Activated T-helper 1 cell treated with anti-CD3 and anti-CD28 coated beads, Interleukin-12 subunit alpha, Interleukin-12 subunit beta, Interleukin-2, Interleukin-4 antibody, amounts not matched to agents 30 ng/mL and 10 ng/mL and 1 ng/mL, durations not matched to agents 14 hours and 24 hours and 36 hours (primary cell): ENCODE measurements around the gene CDK16. TPM values are rescaled to one million over a fixed set of nuclear protein-coding genes. Genes with fewer than 3 reads are reported as not detected.
"Not testable (repeated sequence)": the region's sequence is repeated elsewhere in the genome, so short reads cannot be mapped to it uniquely, and the experiment has no call there.

Source experiments
- DNase-seq: peaks from one replicate; pipeline ENCODE4 v3.0.0; 2021; ENCODE audit warnings: low spot score
- H3K27ac Mint-ChIP-seq: one replicate; pipeline ENCODE4 v1.8.0; 2021; ENCODE audit warnings: mild to moderate bottlenecking, mixed read lengths
- H3K27me3 Mint-ChIP-seq: one replicate; pipeline ENCODE4 v1.8.0; 2022; ENCODE audit warnings: mild to moderate bottlenecking, moderate library complexity, mixed read lengths; ENCODE audit not compliant: insufficient read depth
- H3K36me3 Mint-ChIP-seq: one replicate; pipeline ENCODE4 v1.8.0; 2021; ENCODE audit warnings: low read depth, mixed read lengths
- H3K4me1 Mint-ChIP-seq: one replicate; pipeline ENCODE4 v1.8.0; 2021; ENCODE audit warnings: low read depth, mixed read lengths
- H3K4me3 Mint-ChIP-seq: one replicate; pipeline ENCODE4 v1.8.0; 2021; ENCODE audit warnings: mild to moderate bottlenecking, moderate library complexity, mixed read lengths
- H3K9me3 Mint-ChIP-seq: one replicate; pipeline ENCODE4 v1.8.0; 2021; ENCODE audit warnings: mixed read lengths
- intact Hi-C: fragments of 100-400 bp; cut with micrococcal nuclease; formaldehyde crosslinking; loops from one replicate; pipeline ENCODE4 v1.15.1; 2024
- total RNA-seq: library from RNA; stranded (reverse); gene quantifications from 2 replicates; pipeline ENCODE4 v1.2.3, GENCODE V29; 2022

The CDK16 gene
- total RNA-seq, 1 donor from 2014 or later: 56.4 TPM

DNA sequence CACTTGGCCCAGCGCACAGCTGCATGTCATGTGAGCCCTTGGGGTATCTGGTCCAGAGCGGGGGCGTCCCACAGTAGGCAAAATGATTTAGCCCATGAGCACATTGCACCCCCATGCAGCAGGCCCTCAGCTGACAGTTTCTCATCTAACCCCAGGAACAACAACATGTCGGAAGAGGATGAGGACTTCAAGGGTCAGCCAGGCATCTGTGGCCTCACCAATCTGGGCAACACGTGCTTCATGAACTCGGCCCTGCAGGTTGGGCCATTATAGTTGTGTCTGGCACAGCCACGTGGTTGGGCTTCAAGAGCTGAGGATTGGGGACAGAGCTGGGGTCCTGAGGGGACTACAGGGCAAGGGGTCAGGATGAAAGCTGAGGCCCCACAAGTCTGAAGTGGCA is 22.1 kb downstream of the CDK16 start:
- Mint-ChIP-seq H3K27me3 (no peaks in the 10 kb centered on the region), H3K36me3 (peaks cover 9% of the 10 kb centered on the region), H3K27ac (no peak overlapping the region), H3K4me3 (no peak overlapping the region), H3K9me3 (no peaks in the 10 kb centered on the region), H3K4me1 (peaks cover 9% of the 10 kb centered on the region)
- DNase-seq: no peak
- intact Hi-C loops: no loop called here

DNA sequence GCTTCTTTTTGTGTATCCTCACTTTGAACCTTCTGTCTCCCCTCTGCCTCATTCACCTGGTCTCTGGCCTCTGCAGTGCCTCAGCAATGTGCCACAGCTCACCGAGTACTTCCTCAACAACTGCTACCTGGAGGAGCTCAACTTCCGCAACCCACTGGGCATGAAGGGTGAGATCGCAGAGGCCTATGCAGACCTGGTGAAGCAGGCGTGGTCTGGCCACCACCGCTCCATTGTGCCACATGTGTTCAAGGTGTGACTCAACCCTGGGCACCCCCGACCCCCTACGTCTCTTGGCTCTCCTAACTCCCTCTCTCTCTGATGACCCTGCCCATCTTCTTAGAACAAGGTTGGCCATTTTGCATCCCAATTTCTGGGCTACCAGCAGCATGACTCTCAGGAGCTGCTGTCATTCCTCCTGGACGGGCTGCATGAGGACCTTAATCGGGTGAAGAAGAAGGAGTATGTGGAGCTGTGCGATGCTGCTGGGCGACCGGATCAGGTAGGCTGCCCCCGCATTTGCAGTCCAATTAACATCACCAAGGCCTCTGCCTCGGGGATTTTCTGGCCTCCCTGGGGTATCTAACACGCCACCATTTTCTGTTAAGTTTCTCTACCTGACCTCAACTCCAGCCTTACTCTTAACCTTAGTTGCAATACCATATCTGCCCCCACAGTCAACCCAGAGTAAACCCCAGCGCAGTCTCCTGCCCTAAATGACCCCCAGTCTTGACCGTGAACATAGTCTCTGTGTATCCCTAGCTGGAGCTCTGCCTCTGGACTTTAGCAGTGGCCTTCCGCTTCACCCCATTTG is 22.9 kb downstream of the CDK16 start:
- H3K4me1 Mint-ChIP-seq: peaks cover under 1% of the 10 kb centered on the region
- H3K9me3 Mint-ChIP-seq: no peaks in the 10 kb centered on the region
- H3K27ac Mint-ChIP-seq: no peak overlapping the region
- DNase-seq: no peak
- no peak overlapping the region for H3K4me3 Mint-ChIP-seq
- peaks cover 16% of the 10 kb centered on the region for H3K36me3 Mint-ChIP-seq
- intact Hi-C loops: no loop called here
- no peaks in the 10 kb centered on the region for H3K27me3 Mint-ChIP-seq

GRCh38 chrX:47242321-47242720 is 23.8 kb downstream of the CDK16 start:
- Mint-ChIP-seq H3K27ac (no peak overlapping the region), H3K9me3 (no peaks in the 10 kb centered on the region), H3K27me3 (no peaks in the 10 kb centered on the region), H3K4me3 (no peak overlapping the region), H3K36me3 (peaks cover 16% of the 10 kb centered on the region), H3K4me1 (no peaks in the 10 kb centered on the region)
- no peak for DNase-seq
- intact Hi-C loops: no loop called here

GRCh38 chrX:47243351-47243750 is 24.9 kb downstream of the CDK16 start:
- H3K9me3 Mint-ChIP-seq: no peaks in the 10 kb centered on the region
- H3K4me3 Mint-ChIP-seq: no peak overlapping the region
- intact Hi-C loops: no loop called here
- H3K27ac Mint-ChIP-seq: no peak overlapping the region
- DNase-seq: no peak
- no peaks in the 10 kb centered on the region for H3K4me1 Mint-ChIP-seq
- peaks cover 21% of the 10 kb centered on the region for H3K36me3 Mint-ChIP-seq
- H3K27me3 Mint-ChIP-seq: no peaks in the 10 kb centered on the region

- H3K4me1 Mint-ChIP-seq: peaks cover 5% of the 10 kb centered on the region
- no peaks in the 10 kb centered on the region for H3K9me3 Mint-ChIP-seq
- no peak overlapping the region for H3K4me3 Mint-ChIP-seq
- intact Hi-C loops: no loop called here
- no peak overlapping the region for H3K27ac Mint-ChIP-seq
- no peaks in the 10 kb centered on the region for H3K27me3 Mint-ChIP-seq
- DNase-seq: no peak
- H3K36me3 Mint-ChIP-seq: peaks cover 26% of the 10 kb centered on the region
Observed at GRCh38 chrX:47244676-47245075, 26.2 kb downstream of the CDK16 start.

DNA sequence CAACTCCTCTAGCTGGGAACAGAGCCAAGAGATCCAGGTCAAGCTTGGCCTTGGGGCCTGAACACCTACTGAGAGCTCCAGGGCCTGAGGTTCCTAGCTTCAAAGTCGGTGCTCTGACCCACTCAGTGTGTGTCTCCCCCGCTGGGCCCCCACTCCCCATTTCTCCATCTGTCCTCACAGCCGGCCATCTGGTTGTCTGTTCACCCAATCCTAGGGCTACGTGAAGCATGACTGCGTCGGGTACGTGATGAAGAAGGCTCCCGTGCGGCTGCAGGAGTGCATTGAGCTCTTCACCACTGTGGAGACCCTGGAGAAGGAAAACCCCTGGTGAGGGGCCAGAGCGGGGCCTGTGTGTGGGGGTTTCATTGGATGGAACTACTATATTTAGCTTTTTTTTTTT is 26.7 kb downstream of the CDK16 start:
- Mint-ChIP-seq H3K27me3 (no peaks in the 10 kb centered on the region), H3K36me3 (peaks cover 23% of the 10 kb centered on the region), H3K27ac (no peak overlapping the region), H3K9me3 (no peaks in the 10 kb centered on the region), H3K4me3 (no peak overlapping the region), H3K4me1 (peaks cover 5% of the 10 kb centered on the region)
- intact Hi-C loops: no loop called here
- DNase-seq: no peak

DNA sequence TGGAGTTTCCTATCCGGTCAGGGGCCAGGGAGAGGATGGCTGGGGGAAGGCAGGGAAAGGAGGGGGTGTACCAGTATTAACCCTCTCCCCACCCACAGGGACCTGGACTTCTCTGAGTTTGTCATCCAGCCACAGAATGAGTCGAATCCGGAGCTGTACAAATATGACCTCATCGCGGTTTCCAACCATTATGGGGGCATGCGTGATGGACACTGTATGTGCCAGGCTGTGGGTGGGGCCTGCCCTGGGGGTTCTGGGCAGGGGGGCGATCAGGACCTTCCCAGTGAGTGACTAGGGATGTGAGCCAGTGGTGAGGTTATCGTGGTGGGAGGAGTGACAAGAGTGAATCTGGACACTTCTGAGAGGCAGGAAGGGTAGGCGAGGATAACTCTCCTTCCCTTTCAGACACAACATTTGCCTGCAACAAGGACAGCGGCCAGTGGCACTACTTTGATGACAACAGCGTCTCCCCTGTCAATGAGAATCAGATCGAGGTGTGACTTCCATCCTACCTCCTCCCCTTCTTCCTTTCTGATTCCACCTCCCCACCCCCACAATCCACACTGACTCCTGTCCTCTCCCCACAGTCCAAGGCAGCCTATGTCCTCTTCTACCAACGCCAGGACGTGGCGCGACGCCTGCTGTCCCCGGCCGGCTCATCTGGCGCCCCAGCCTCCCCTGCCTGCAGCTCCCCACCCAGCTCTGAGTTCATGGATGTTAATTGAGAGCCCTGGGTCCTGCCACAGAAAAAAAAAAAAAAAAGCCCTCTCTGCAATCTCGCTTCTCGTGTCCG is 28.9 kb downstream of the CDK16 start:
- Mint-ChIP-seq H3K27ac (peak overlapping the region; percentile 75), H3K27me3 (no peaks in the 10 kb centered on the region), H3K36me3 (peaks cover 17% of the 10 kb centered on the region), H3K4me3 (no peak overlapping the region), H3K4me1 (peaks cover 5% of the 10 kb centered on the region), H3K9me3 (no peaks in the 10 kb centered on the region)
- DNase-seq: no peak
- intact Hi-C loops: no loop called here

GRCh38 chrX:47247999-47248320 is 29.5 kb downstream of the CDK16 start:
- Mint-ChIP-seq H3K9me3 (no peaks in the 10 kb centered on the region), H3K4me3 (no peak overlapping the region), H3K27me3 (no peaks in the 10 kb centered on the region), H3K27ac (peak overlapping the region; percentile 75), H3K36me3 (peaks cover 17% of the 10 kb centered on the region), H3K4me1 (peaks cover 5% of the 10 kb centered on the region)
- DNase-seq: no peak
- intact Hi-C loops: no loop called here

GRCh38 chrX:47248576-47248975 is 30.1 kb downstream of the CDK16 start:
- H3K27me3 Mint-ChIP-seq: no peaks in the 10 kb centered on the region
- intact Hi-C loops: no loop called here
- no peak for DNase-seq
- peaks cover 17% of the 10 kb centered on the region for H3K36me3 Mint-ChIP-seq
- H3K4me1 Mint-ChIP-seq: peaks cover 5% of the 10 kb centered on the region
- no peak overlapping the region for H3K27ac Mint-ChIP-seq
- no peaks in the 10 kb centered on the region for H3K9me3 Mint-ChIP-seq
- no peak overlapping the region for H3K4me3 Mint-ChIP-seq

- Mint-ChIP-seq H3K27ac (peak overlapping the region; percentile 40), H3K27me3 (no peaks in the 10 kb centered on the region), H3K4me3 (no peak overlapping the region), H3K9me3 (no peaks in the 10 kb centered on the region), H3K36me3 (peaks cover 17% of the 10 kb centered on the region), H3K4me1 (peaks cover 5% of the 10 kb centered on the region)
- intact Hi-C loops: no loop called here
- DNase-seq: no peak
Observed at GRCh38 chrX:47250017-47250347, 31.5 kb downstream of the CDK16 start.

DNA sequence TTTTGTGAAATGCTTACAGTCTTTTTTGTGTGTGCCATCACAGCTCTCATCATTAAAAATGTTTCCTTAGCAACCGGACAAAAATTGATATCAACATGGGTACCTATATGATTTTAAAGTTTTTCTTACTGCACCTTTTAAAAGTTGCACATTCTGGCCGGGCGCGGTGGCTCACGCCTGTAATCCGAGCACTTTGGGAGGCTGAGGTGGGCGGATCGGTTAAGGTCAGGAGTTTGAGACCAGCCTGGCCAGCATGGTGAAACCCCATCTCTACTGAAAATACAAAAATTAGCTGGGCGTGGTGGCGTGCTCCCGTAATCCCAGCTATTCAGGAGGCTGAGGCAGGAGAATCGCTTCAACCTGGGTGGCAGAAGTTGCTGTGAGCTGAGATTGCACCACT is 39.1 kb downstream of the CDK16 start:
- H3K9me3 Mint-ChIP-seq, H3K36me3 Mint-ChIP-seq, H3K4me3 Mint-ChIP-seq, intact Hi-C loops, H3K4me1 Mint-ChIP-seq, H3K27me3 Mint-ChIP-seq, DNase-seq, H3K27ac Mint-ChIP-seq: not testable (repeated sequence)

- intact Hi-C loops: loop anchor here (1.0 kb wide), 1 partner anchor 31 kb away; the partner anchor contains the start of gene USP11
- Mint-ChIP-seq H3K9me3 (no peaks in the 10 kb centered on the region), H3K4me1 (peaks cover 17% of the 10 kb centered on the region), H3K27me3 (no peaks in the 10 kb centered on the region), H3K36me3 (no peaks in the 10 kb centered on the region), H3K27ac (peak overlapping the region; percentile 91), H3K4me3 (peak overlapping the region; percentile 28)
- DNase-seq: no peak
Observed at GRCh38 chrX:47264483-47265173, 46.1 kb downstream of the CDK16 start.

GRCh38 chrX:47266643-47267042 is 48.2 kb downstream of the CDK16 start:
- H3K36me3 Mint-ChIP-seq: no peaks in the 10 kb centered on the region
- intact Hi-C loops: no loop called here
- DNase-seq: no peak
- H3K4me1 Mint-ChIP-seq: peaks cover 17% of the 10 kb centered on the region
- H3K27ac Mint-ChIP-seq: peak overlapping the region; percentile 88
- H3K9me3 Mint-ChIP-seq: no peaks in the 10 kb centered on the region
- no peak overlapping the region for H3K4me3 Mint-ChIP-seq
- H3K27me3 Mint-ChIP-seq: no peaks in the 10 kb centered on the region
